Stimulated activated CD4-positive, alpha-beta T cell treated with anti-CD3 and anti-CD28 coated beads, Interleukin-4, amount 100 ng/mL, for 24 hours (primary cell): ENCODE results near the gene A2M.

Source experiments
- DNase-seq: peaks from one replicate; pipeline ENCODE4 v3.0.0-alpha.2; 2020

A2M gene

GRCh38 chr12:9120487-9121184 is 4.9 kb upstream of the A2M start:
- DNase-seq: no peak

- DNase-seq: peak; percentile 4
These were observed 2.4 kb upstream of the A2M start for GRCh38 chr12:9118158-9118557.

GRCh38 chr12:9114946-9115345 is 773 bp downstream of the A2M start:
- DNase-seq: no peak

GRCh38 chr12:9113987-9114309 is 1.8 kb downstream of the A2M start:
- no peak for DNase-seq

GRCh38 chr12:9113296-9113986 is 2.3 kb downstream of the A2M start:
- DNase-seq: no peak

- DNase-seq: no peak
These were observed 3.5 kb downstream of the A2M start for GRCh38 chr12:9112076-9112853.

- DNase-seq: no peak
These were observed 4.2 kb downstream of the A2M start for GRCh38 chr12:9111525-9111924.

- no peak for DNase-seq
These were observed 5.8 kb downstream of the A2M start for GRCh38 chr12:9109737-9110491.

- DNase-seq: no peak
These were observed 6.6 kb downstream of the A2M start for GRCh38 chr12:9109213-9109522.

GRCh38 chr12:9108504-9109212 is 7.1 kb downstream of the A2M start:
- DNase-seq: no peak

GRCh38 chr12:9107542-9107873 is 8.2 kb downstream of the A2M start:
- no peak for DNase-seq

GRCh38 chr12:9106610-9107541 is 8.8 kb downstream of the A2M start:
- no peak for DNase-seq

- no peak for DNase-seq
These were observed 9.7 kb downstream of the A2M start for GRCh38 chr12:9106067-9106466.

- no peak for DNase-seq
These were observed 10.8 kb downstream of the A2M start for GRCh38 chr12:9104767-9105423.

GRCh38 chr12:9104087-9104486 is 11.6 kb downstream of the A2M start:
- DNase-seq: no peak

GRCh38 chr12:9103050-9103849 is 12.5 kb downstream of the A2M start:
- no peak for DNase-seq

GRCh38 chr12:9101018-9101687 is 14.6 kb downstream of the A2M start:
- DNase-seq: no peak

GRCh38 chr12:9099552-9100190 is 16.0 kb downstream of the A2M start:
- DNase-seq: no peak

- DNase-seq: no peak
These were observed 17.2 kb downstream of the A2M start for GRCh38 chr12:9098463-9099026.
